Measurements from ENCODE around the gene ACSF2. TPM values are rescaled to one million over a fixed set of nuclear protein-coding genes. Genes with fewer than 3 reads are reported as not detected.

The ACSF2 gene
- total and polyA plus RNA-seq, 2 donors (not counting 3 experiments of a cell fraction or from before 2014, with no cell fraction given) = 33.2 to 37.2 TPM

- no peaks in the 10 kb centered on the region for H3K9me1 ChIP-seq (replicated peaks; ENCODE audit: control insufficient read depth, extremely low read depth, insufficient read depth, low read length)
- no peak for DNase-seq (ENCODE audit: low read depth, low spot score)
- H4K20me1 ChIP-seq (replicated peaks; ENCODE audit: control insufficient read depth, extremely low read depth, insufficient read depth, low read length) = no peaks in the 10 kb centered on the region
- no peak overlapping the region for H3K4me3 ChIP-seq (replicated peaks in 1 of 3; ENCODE audit: insufficient read depth in 1 of 3, low read depth in 1 of 3, low read length in 3 of 3)
- H3K9me3 ChIP-seq (replicated peaks; ENCODE audit: control insufficient read depth, insufficient read depth, low read length) = no peaks in the 10 kb centered on the region
- no peak overlapping the region for H2AFZ ChIP-seq (ENCODE audit: low read depth, low read length)
- BruUV-seq (replicated peaks) = no TSS peak
- TF ChIP-seq GATA2 (IDR thresholded peaks at IDR 0.05; ENCODE audit: insufficient read depth, insufficient read length, low read depth, low read length) (no peak), MAX (IDR thresholded peaks at IDR 0.05; ENCODE audit: insufficient read depth, insufficient read length) (no peak), POLR2AphosphoS5 (IDR thresholded peaks at IDR 0.05; ENCODE audit: insufficient read depth, low read depth, low read length) (no peak), MYC (IDR thresholded peaks at IDR 0.05; ENCODE audit: low read depth, low read length) (no peak), CTCF (IDR thresholded peaks at IDR 0.05; ENCODE audit: extremely low read depth in 1 of 2, insufficient read depth in 1 of 2, low read depth in 1 of 2, low read length in 2 of 2) (no peak), FOS (IDR thresholded peaks at IDR 0.05; ENCODE audit: borderline replicate concordance, insufficient read depth, low read length) (no peak), JUN (IDR thresholded peaks at IDR 0.05; ENCODE audit: borderline replicate concordance, insufficient read depth, insufficient read length, low read depth) (no peak), EZH2 (IDR thresholded peaks at IDR 0.05; ENCODE audit: borderline replicate concordance, low read depth, low read length, severe bottlenecking) (no peak), POLR2A (IDR thresholded peaks at IDR 0.05; ENCODE audit: low read depth, low read length) (no peak)
- no peak overlapping the region for H3K4me2 ChIP-seq (ENCODE audit: insufficient read depth, low read length)
- H3K4me1 ChIP-seq (ENCODE audit: control insufficient read depth, extremely low read depth, insufficient read depth, low read length) = peaks cover 9% of the 10 kb centered on the region
- POLR2A ChIA-PET = no interaction called here
- CTCF ChIA-PET = no interaction called here
- H3K36me3 ChIP-seq (ENCODE audit: control insufficient read depth in 2 of 2, extremely low read depth in 1 of 2, insufficient read depth in 2 of 2, low read length in 2 of 2) = no peaks in the 10 kb centered on the region
- H3K27ac ChIP-seq (ENCODE audit: insufficient read depth, low read depth, low read length) = no peak overlapping the region
- no peaks in the 10 kb centered on the region for H3K27me3 ChIP-seq (ENCODE audit: control insufficient read depth in 2 of 2, insufficient read depth in 2 of 2, low read length in 2 of 2)
- H3K79me2 ChIP-seq (ENCODE audit: control insufficient read depth, insufficient read depth, low read length) = no peaks in the 10 kb centered on the region
- FAIRE-seq = no peak
- dilution Hi-C loops (cut with MboI; ENCODE audit: extremely low pct_ligation_motif_present, low sequenced_read_pairs) (no loop called here), intact Hi-C loops (cut with micrococcal nuclease) (no loop called here)
- H3K9ac ChIP-seq (replicated peaks; ENCODE audit: extremely low read depth, insufficient read depth, low read length) = no peak overlapping the region
These were observed 91.7 kb downstream of the ACSF2 start for GRCh38 chr17:50517504-50518383.

All from endothelial cell of umbilical vein (primary cell).